NCI-H1417 (cell line): Measurements from ENCODE around the gene NRN1.

Experiments
- DNase-seq, 3 experiments: peaks; one replicate each; lab custom pipeline; 2025; lab: John Stamatoyannopoulos, UW

Gene NRN1

DNA sequence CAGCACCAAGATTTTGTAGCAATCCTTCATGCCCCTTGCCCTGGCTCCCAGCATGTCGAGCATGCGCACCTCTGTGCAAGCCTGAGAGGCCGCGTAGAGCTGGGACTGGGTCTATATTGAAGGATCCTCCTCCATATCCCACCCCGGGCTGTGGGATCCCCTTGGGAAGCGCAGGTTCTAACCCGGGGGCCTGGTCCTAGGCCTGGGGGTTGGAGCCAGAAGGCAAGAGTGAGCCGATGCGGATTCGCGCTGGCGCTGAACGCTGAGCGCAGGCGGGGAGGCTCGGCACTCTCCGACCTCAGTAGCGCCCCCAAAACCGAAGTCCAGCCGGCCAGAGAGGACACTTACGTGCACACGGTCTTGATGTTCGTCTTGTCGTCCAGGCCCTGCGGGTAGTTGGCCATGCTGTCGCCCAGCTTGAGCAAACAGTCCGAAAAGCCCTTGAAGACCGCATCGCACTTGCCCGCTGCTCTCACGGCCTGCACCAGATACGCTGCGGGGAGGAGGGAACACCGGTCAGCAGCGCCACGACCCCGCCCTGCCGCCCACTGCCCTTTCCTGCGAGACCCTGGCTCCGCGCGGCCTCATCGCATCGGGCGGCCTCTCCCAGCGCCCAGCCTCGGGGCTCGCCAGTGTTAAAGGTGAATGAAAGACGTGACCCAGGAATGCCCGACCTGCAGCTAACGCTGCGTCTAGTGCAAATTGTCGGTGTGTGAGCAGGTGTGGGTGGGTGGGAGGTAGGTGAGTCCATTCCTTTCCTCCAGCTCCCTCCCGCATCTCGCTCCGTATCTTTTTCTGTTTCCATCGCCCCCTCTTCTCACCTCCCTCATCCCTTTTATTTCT is 4.5 kb downstream of the NRN1 start:
- DNase-seq, result no peak

DNA sequence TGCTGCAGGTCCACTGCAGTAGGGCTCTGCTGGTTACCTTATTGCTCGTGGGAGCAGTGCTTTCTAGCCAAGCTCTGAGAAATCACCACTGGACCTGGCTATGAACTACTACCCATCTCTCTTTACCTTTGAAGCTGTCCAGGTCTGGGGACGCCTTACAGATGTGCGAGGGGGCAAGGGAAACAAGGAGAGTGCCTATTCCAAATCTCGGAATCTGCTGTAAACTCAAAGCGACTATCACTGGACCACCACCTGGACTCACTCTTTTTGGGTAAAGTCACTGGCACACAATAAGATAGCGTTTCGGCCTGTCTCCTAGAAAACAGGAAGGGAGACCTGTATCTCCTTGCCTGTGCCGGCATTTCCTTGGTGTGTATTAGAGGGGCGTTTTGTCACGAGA is 5.3 kb downstream of the NRN1 start:
- DNase-seq, result no peak

DNA sequence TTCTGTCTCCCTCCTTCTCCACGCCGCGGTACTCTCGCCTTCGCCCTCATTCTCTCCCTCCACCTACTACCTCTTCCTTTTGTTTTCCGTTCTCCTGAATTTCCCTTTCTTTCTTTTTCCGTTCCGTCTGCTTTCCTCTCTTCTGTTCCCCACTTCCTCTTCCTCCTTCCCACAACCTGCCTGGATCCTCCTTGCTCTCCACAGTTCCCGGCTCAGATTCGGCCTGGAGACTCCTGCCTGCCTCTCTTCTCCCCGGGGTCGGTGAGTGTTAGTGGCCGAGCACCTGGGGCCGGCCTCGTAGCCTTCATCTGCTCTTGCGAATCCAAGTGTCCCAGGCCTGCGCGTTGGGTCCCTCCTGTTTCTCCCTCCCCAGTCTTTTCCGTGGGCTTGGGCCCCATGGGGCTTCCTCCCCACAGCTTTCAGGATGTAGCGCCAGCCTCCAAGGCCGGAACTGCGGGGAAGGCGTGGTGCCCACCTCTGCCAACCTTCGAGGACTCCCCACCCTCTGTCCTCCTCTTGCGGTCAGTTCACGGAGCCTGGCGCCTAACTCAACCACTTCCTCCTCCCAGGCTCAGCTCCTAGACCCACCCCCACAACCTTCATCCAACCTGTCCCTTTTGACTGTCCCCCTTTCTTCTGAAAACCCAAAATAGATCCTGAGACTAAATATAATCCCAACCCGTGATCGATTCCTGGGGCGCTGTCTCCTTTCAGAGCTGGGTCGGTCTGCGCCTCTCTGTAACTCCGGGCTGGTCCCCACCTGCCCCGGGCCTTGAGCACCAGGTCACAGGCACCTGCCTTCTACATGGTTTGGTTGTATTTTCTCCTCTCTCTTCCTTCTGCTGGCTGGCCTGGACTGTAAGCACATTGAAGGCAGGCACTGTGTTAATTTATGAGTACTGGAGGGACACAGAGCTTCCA is 6.8 kb downstream of the NRN1 start:
- no peak for DNase-seq

DNA sequence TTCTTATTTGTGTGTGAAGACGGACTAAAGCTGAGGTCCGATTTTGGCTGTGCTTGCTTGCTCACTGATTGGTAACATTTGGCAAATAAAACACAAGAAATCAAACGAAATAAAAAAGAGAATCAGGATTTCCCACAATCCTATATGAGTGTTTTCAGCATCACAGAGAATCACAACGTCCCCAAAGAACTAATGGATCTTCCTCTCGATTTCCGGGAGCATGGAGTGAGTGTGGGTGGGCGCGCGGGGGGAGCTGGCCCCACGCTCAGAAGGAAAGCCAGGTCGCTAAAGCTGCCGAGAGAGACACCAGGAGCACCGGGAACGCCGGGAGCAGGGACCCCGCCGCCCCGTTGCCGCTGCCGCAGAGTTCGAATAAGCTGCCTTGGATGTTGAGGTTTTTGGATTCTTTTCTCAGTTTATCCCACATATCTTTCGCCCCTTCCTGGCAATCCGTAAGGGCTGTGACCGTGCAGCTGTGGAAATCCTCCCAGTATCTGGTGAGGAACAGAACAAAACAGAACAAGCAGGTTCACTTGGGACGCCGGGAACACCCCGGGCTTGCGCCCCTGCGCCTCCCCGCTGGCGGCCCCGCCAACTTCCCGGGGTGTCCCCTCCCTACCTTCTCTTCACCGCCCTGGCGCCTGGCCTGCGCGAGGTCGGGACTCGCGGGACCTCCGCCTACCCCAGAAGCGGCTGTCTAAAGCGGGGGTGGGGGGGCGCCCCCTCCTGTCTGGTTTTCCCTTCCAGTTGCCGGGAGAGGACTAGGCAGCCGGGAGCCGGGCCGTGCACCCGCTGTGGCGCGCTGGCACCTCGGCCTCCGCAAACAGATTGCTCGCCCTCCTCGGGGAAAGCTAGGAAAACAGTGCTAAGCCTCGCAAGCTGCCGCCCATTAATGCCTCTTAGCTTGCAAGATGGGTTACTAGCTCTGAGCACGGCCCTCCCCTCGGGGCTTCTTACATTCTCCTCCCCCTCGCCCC is 7.7 kb downstream of the NRN1 start:
- DNase-seq, result no peak

DNA sequence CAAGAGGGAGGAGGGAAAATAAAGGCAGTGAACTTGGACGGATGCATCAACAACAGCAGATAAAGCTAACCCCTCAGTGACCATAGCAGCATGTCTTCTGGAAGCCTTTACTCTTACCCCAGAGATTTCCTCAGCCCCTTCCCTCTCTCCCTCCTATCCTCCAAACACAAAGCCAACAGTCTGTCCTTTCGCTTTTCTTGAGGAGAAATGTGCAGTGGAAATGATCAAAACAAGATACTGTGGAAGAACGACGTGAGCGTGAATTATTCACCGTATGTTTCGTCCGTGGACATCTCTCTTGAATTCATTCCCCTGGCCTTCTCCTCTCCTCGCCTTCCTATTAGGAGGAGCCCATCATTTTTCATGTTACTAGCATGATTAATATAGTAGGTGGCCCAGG is 8.5 kb downstream of the NRN1 start:
- DNase-seq, result no peak

DNA sequence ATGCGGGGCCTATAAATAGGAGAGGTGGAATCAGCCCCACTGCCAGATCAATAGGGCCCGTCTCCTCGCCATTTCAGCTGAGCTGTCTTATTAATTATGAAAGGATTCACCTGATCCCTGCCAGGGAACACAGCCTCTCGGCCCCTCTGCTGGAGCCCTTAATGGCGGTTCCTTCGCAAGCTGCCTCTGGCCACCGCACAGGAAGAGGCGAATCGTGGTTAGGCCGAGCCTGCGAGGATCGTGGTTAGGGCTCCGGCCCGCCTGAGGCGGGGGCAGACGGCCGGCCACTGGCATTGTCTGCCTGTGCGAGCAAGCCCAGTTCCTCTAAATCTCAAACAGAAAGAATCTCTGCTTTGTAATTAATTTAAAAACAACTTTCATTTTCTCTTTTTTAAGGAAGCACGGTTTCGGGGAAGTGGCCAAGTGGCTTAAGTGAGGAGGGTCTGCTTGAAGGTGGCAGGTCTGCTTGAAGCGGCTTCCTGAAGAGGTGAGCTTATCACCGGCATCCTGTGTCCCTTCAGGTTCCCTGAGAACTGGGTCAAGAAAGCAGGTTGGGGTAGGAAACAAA is 9.2 kb downstream of the NRN1 start:
- DNase-seq, result peak in 1 of 3 experiments; percentile 35

DNA sequence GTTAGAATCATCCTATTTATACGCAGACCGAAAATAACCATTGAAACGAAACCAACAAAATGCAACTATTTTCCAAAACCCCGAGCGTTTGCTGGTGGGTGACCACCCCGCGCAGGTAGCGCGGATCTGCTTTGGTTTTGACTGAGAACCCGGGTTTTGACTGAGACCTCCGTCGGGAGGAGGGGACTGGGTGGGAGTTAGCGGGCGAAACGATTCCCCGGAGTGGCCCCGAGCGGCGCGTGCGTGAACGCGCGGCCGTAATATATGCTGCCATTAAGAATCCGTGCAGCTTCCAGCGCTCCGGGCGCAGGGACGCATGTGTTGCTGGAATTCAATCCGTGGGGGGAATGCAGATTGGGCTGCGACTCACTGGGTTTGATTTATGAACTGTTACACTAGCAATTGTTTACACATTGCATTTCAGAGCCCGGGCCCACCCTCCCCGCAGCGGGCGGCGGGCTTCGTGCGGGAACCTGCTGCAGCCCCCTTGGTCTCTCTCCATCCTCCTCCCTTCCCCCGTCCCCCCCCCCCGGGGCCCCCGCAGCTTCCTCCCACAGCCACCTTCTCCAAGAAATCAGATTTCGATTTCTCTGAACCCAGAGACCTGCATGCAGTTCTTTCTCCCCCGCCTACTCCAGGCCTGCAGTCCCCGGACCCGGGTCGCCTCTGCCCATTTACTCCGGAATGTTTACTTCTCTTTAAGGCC is 9.9 kb downstream of the NRN1 start:
- peak; percentile 68 to 81 (median 68) for DNase-seq

DNA sequence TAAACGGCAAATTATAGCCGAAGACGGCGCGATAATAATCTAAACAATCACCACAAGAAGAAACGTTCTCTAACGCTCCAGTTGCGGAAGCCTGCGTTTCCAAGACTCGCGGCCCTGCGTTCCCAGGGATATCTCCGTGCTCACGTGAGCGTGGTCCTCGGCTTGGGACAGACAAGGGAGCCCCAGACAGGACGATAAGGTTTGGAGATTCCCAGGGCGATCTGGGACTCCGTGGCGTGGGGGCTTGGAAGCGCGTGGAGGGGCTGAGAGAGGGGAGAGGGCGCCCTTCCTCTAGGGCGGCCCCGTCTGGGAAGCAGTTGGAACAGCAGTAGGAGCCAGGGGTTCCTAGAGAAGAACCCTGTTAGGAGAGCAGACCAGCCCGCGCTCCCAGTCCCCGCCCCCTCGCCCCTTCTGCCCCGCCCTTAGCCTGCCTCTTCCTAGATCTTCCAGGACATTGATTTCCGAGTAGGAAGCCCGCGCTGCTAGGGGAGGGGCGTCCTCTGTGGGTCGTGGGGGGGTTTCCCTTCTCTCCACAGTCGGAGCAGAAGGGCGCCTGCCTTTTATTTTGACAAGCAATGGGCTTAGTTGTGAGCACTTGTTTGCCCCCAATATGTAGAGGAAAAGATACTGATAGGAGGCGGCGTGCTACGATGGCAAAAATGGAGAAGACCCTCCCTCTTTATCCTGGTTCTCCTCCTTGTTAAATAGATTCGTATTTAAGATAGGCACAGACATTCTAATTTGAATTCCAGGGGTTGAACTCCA is 10.6 kb downstream of the NRN1 start:
- peak; percentile 62 to 78 (median 78) for DNase-seq

DNA sequence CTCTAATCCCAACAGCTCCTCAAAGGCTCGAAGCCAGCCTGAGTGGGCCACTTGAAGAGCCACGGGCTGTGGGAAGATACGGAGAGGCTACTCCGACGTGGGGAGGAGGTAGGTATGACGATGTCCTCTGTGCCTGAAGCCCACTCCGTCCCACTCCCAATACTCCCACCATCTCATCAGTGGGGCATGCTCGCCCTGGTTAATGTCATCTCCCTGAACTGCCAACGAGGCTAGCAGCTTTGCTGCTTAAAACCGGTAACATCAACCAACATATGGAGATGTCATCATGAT is 11.1 kb downstream of the NRN1 start:
- no peak for DNase-seq

DNA sequence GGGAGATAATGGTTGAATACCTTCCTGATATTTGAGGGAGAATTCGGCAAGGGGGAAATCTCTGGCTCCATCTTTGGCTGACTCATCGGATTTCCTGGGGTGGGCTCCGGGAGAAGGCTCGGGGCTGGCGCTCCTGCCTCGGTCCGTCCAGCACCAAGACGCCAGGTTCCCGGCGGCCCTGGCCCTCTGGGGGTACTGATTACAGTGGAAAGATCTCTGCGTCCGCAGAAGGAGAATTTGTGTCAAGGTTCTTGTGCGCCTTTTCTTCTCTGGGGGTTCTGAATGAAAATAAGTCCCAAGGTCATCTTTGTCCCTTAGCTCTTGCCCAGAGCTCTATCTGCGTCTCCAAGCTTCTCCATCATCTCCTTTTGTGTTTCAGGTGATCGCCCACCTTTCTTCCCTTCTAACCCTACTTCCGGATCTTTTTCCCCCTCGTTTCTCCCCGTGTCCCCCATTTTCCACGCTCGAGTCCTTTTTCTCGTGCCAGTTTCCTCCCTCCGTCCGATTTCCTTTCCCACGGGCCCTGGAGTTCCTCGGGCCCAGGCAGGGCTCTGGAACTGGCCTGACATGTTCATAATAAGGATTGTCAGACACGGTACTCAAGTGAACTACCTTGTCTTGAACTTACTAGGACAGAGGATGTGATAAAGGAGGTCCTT is 11.6 kb downstream of the NRN1 start:
- no peak for DNase-seq

DNA sequence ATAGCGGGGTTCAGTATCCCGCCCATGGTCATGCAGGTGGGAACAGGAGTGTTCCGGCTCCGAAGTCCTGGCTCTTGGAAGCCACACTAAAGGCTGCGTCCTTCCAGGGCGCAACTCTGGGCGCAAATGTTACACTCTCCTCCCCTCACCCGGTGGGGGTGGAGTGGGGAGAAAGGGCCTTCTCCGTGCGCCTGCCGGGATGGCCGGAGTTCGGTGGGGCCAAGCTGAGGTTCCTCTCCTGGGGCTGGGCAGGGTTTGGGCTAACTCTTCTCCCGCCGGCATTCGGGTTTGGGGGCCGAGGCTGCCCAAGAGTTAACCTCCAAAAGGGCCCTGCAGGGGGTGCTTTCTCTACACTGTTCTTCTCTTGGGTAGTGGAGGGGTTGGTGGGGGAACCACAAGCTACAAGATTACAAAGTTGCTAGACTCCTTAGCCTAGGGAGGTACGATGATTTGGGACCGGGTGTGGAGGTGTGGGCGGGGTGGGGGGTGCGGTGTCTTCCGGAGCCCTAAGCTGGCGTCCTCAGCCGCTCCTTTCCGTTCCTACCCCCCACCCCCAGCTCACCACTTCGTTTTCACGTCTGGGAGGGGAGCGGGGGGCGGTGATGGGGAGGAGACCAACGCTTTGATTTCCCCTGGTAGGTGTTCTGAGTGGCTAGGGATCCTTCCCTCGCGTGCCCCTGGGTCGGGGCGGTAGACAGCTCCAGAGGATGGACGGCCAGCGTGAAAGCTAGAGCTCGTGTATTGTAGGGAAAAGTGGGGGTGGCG is 12.3 kb downstream of the NRN1 start:
- no peak for DNase-seq

DNA sequence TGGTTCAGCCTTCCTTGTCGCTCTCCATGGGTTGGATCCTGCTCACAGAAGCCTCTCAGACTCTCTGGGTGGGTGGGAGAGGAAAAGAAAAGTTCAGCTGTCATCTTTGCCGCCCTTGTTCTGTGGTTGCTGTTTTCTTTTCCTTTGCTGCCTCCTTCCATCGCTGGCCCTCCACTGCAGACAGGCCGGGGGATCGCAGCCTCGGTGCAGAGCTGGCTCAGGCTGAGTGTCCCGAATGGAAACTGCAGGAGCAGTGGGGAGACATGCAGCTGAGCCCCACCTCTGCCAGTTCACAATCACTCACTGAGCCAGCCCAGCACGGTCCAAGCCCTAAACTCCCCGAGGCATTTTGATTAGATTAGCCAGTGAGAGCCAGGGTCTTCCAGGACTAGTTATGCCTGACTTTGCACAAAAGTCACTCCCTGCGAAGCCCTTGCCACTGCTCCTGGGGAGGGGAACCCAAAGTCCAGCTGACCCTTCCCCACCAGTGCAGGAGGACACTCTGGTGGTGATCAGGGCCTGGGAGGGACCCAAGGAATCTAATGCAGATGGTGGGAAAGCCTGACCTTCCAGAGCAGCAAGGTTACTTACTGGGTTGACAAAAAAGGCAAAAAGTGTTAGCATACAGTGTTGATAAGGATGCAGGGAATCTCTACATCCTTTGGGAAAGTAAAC is 14.0 kb downstream of the NRN1 start:
- no peak for DNase-seq

DNA sequence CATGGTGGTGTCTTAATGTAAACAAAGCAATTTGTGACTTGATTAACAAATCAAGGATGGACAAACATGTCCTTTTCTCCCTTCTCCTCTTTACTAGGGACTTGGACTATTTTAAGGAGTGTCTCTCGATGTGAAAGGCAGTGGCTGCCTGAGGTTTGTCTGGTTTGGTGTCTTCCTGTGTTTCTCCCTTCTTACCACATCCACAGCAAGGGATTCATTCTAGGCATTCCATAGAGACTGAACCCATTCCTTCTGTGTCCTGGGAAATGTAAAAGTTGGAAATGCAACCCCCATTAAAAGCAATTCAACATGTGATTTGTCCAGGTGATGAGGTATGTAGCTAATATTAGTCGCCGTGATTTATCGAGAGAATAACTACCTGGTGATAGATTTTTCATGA is 15.9 kb downstream of the NRN1 start:
- no peak for DNase-seq

DNA sequence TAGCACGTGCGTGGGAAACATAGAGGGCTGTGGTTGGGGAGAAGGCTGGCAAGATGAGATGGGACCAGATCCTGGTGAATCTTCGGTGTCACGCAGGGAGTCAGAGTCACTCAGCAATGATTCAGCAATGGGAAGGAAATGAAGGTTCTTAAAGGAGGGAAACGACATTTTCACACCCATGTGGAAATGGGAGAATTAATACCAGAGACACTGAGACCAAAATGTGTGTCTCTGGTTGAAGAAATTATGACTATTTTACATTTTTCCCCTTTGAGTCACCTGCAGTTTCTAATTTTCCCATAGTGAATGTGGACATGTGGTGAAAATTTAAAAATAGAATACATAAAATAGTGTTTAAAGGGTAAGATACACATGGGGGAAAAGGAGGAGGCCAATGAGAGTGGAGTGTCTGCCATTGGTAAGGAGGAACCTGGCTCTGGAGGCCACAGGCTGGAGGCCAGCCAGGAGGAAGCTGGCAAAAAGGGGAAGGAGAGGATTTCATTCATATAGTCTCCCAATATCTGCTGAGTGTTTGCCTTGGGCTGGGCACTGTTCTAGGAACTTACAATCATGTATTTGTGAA is 17.5 kb downstream of the NRN1 start:
- no peak for DNase-seq

DNA sequence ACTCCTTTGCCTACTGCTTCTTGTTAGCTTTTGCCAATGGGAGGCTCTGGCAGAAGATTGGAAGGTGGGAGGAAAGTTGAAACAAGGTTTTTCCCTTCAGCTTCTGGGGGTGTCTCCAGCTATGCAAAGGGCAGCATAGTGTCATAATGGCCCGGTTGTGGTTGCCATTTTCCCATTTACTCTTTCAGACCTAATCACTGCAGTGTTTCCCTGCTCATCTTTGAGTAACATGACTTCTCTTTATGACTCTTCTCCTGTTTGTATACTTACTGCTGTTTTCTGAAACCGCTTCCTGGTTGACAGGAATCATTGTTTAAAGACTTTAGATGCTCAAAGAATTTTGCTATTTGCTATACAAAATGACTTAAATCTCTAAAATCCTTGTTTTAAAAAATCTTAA is 19.9 kb downstream of the NRN1 start:
- DNase-seq, result no peak

DNA sequence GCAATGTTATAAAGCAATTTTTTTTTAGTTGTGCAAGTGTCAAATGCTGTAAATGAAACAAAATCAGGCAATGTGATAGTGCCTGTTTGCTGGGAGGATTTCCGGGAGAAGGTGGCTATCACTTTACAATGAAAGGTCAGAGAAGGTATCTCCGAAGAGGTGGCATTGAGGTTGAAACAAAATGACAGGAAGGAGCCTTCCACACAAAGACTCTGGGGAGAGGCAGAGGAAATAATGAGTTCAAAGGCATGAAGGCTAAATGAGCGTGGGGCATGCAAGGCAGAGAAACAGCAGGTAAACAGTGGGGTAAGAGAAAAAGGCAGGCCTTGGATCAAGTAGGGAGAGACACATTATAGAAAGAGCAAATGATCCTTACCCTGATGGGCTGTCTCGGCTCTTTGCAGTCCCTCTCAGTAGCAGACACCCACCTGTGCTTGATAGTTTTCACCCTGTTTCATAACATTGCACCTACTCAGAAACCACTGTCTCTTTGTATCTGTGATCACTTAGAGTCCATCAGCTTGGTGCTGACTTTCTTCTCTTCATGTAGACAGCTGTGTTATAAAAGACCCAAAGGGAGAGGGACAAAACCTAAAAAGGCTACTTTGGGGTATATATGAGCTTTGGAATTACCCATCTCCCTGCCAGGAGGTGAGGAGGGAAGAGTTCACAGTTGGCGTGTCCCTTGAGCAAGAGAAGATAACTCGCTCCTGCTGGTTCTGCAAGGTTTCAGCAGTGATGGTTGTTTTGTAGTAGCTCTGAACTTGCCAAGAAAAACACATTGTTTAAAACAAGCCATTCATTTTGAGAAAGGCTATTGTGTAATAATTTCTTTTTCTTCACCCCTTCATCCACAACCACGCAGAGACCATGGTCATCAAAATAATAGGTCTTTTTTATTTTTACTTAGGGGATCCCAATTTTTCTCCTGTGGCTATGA is 22.3 kb downstream of the NRN1 start:
- no peak for DNase-seq
